K562 (cell line): ENCODE results near the gene GPR149. TPM values are rescaled to one million over a fixed set of nuclear protein-coding genes. Genes with fewer than 3 reads are reported as not detected.
A peak's percentile ranks its signal among the peaks of the same experiment; 100 is the strongest.

Experiments
- ATAC-seq: fragments of 200-7000 bp; cut with Tn5 transposase; 3 replicates; pipeline ENCODE4 v1.9.1; 2020; ENCODE audit warnings: moderate library complexity
- BruUV-seq: library from RNA; stranded (reverse); fragments of 400-500 nt; replicated peaks from 2 replicates; lab custom pipeline; 2021; lab: Mats Ljungman, UMichigan
- CTCF ChIA-PET: fragments of 300-600 bp; formaldehyde crosslinking; extraction: SDS; loops from one replicate; lab custom pipeline; 2021; ENCODE audit warnings: low intra/inter-chr PET ratio; lab: Yijun Ruan, JAX
- POLR2A ChIA-PET: fragments of 300-600, 350-650 bp; sonication (Branson Sonifier 250); formaldehyde crosslinking; extraction: SDS; loops from one replicate; lab custom pipeline; 2021; ENCODE audit warnings: antibody characterized with exemption, inconsistent platforms; lab: Yijun Ruan, JAX
- DNase-seq, 4 experiments: peaks; one replicate each; pipeline versions ENCODE4 v3.0.0 to v3.0.0-alpha.2; 2011 to 2018; ENCODE audit warnings: low spot score in 3 of 4, mixed read lengths in 3 of 4; ENCODE audit errors: extremely low read depth in 1 of 4
- FAIRE-seq: peaks from 2 replicates; lab custom pipeline; 2011; peaks lifted over from hg19 to GRCh38; lab: Jason Lieb, UNC
- H2AFZ ChIP-seq: 2 replicates; pipeline ENCODE4 v1.6.0; 2011; ENCODE audit warnings: low read depth, low read length, control low read depth, inconsistent platforms
- H3K27ac ChIP-seq: fragments of 200-600 bp; 3 replicates; pipeline ENCODE4 v1.8.0; 2011; ENCODE audit warnings: low read depth, mild to moderate bottlenecking, control low read depth, inconsistent platforms, low read length, moderate library complexity, mixed read lengths; ENCODE audit errors: extremely low read depth
- H3K27me3 ChIP-seq, 2 experiments: fragments of 300-600 bp in 1 of 2; 2 replicates in 1 of 2; 3 replicates in 1 of 2; pipeline versions ENCODE4 v1.6.0 to v1.8.0; 2011; ENCODE audit warnings: inconsistent platforms in 2 of 2, low read length in 2 of 2, mild to moderate bottlenecking in 1 of 2, mixed read lengths in 1 of 2, moderate library complexity in 1 of 2; ENCODE audit not compliant: control insufficient read depth in 2 of 2, insufficient read depth in 2 of 2
- H3K36me3 ChIP-seq: fragments of 300-600 bp; 3 replicates; pipeline ENCODE4 v1.8.0; 2011; ENCODE audit warnings: mild to moderate bottlenecking, low read length, inconsistent platforms; ENCODE audit not compliant: control insufficient read depth, insufficient read depth
- H3K4me1 ChIP-seq, 2 experiments: fragments of 200-600 bp in 1 of 2; replicated peaks in 1 of 2; 2 replicates in 1 of 2; 3 replicates in 1 of 2; pipeline versions ENCODE4 v1.5.1 to v1.8.0; 2011; ENCODE audit warnings: inconsistent platforms in 2 of 2, low read length in 2 of 2, mild to moderate bottlenecking in 1 of 2, mixed read lengths in 1 of 2, moderate library complexity in 1 of 2; ENCODE audit not compliant: control insufficient read depth in 2 of 2, insufficient read depth in 2 of 2
- H3K4me2 ChIP-seq: 2 replicates; pipeline ENCODE4 v1.6.1; 2011; ENCODE audit warnings: low read length, control low read depth, inconsistent platforms, mixed read lengths; ENCODE audit not compliant: insufficient read depth
- H3K4me3 ChIP-seq: fragments of 200-600 bp; sonication (generic), shearing (Covaris generic); 2 replicates; pipeline ENCODE4 v1.5.1; 2016; ENCODE audit warnings: control low read depth, inconsistent platforms
- H3K79me2 ChIP-seq: fragments of 200-600 bp; 3 replicates; pipeline ENCODE4 v1.8.0; 2011; ENCODE audit warnings: low read length, inconsistent platforms; ENCODE audit not compliant: control insufficient read depth, insufficient read depth
- H3K9ac ChIP-seq, 2 experiments: 2 replicates each; pipeline versions ENCODE4 v1.6.0 to v1.6.1; 2011; ENCODE audit warnings: low read depth in 2 of 2, low read length in 2 of 2, control low read depth in 1 of 2, inconsistent platforms in 1 of 2, mild to moderate bottlenecking in 1 of 2, mixed read lengths in 1 of 2; ENCODE audit not compliant: insufficient read depth in 1 of 2
- H3K9me1 ChIP-seq: one replicate; pipeline ENCODE4 v1.6.0; 2011; ENCODE audit warnings: inconsistent platforms, mild to moderate bottlenecking, low read length, moderate library complexity; ENCODE audit not compliant: control insufficient read depth, insufficient read depth
- H3K9me3 ChIP-seq: replicated peaks from 2 replicates; pipeline ENCODE4 v1.5.1; 2011; ENCODE audit warnings: low read depth, low read length, inconsistent platforms; ENCODE audit not compliant: control insufficient read depth, insufficient read depth
- H4K20me1 ChIP-seq: replicated peaks from 2 replicates; pipeline ENCODE4 v1.6.1; 2011; ENCODE audit warnings: low read length, inconsistent platforms, mixed read lengths; ENCODE audit not compliant: control insufficient read depth, insufficient read depth
- AFF1 ChIP-seq, 2 experiments: fragments of 450-650 bp; IDR thresholded peaks; 2 replicates each; pipeline ENCODE4 v1.6.1; 2018; ENCODE audit warnings: mild to moderate bottlenecking in 2 of 2, low read depth in 1 of 2; ENCODE audit not compliant: partially characterized antibody in 2 of 2
- BRCA1 ChIP-seq, 2 experiments: fragments of 450-650 bp in 1 of 2; sonication (generic) in 1 of 2; formaldehyde crosslinking in 1 of 2; IDR thresholded peaks; 2 replicates each; pipeline versions ENCODE4 v1.5.0 to v1.6.1; 2017 to 2020; ENCODE audit warnings: mild to moderate bottlenecking in 1 of 2, missing genetic modification reagents in 1 of 2
- IRF2 ChIP-seq: sonication (generic); formaldehyde crosslinking; IDR thresholded peaks from 2 replicates; pipeline ENCODE4 v1.8.1; 2022; ENCODE audit warnings: mild to moderate bottlenecking, missing genetic modification reagents
- RFX1 ChIP-seq: fragments of 450-650 bp; IDR thresholded peaks from 2 replicates; pipeline ENCODE4 v1.6.1; 2016; ENCODE audit warnings: mild to moderate bottlenecking, moderate library complexity
- SMARCA4 ChIP-seq: fragments of 450-650 bp; IDR thresholded peaks from 2 replicates; pipeline ENCODE4 v1.6.1; 2016
- THAP12 ChIP-seq: fragments of 250-450 bp; sonication (Bioruptor Pico); IDR thresholded peaks from 2 replicates; pipeline ENCODE4 v1.9.0; 2021; ENCODE audit warnings: mild to moderate bottlenecking, inconsistent platforms
- ZNF764 ChIP-seq: fragments of 250-450 bp; sonication (Bioruptor Pico); IDR thresholded peaks from 2 replicates; pipeline ENCODE4 v1.4.0; 2020; ENCODE audit warnings: low read depth, mild to moderate bottlenecking, moderate library complexity
- ZNF79 ChIP-seq: fragments of 250-450 bp; sonication (Bioruptor Pico); IDR thresholded peaks from 2 replicates; pipeline ENCODE4 v1.4.0; 2020; ENCODE audit warnings: low read depth, mild to moderate bottlenecking, moderate library complexity
- WGBS: fragments of 100-300 bp; shearing (Covaris generic); methylation state at CpG from one replicate; pipeline ENCODE4 v1.1.6; 2016; ENCODE audit warnings: low coverage, mixed read lengths; ENCODE audit not compliant: insufficient coverage; ENCODE audit errors: missing lambda C conversion rate; 5-methylcytosine and 5-hydroxymethylcytosine counted together
- in situ Hi-C: fragments of 300-500 bp; cut with MboI; formaldehyde crosslinking; loops from 4 replicates; pipeline ENCODE4 v1.15.0; 2018; ENCODE audit warnings: inconsistent platforms, mixed read lengths
- intact Hi-C: fragments of 100-400 bp; cut with micrococcal nuclease; formaldehyde crosslinking; loops from 2 replicates; pipeline ENCODE4 v1.14.2; 2022
- polyA plus RNA-seq, 8 experiments: library from polyadenylated mRNA; depleted of rRNA in 4 of 8; stranded (reverse) in 5 of 8; unstranded in 3 of 8; fragments of >200 nt; fragmentation: Nextera tagmentation in 2 of 8; fragmentation: Illumina TruSeq in 1 of 8; extraction: Ambion mirVana in 2 of 8; extraction: Trizol in 1 of 8; gene quantifications; 2 replicates each; pipeline versions ENCODE4 v1.2.1 to v1.2.3, GENCODE V29; 2011 to 2014; ENCODE audit warnings: inconsistent platforms in 1 of 8, missing spikeins in 1 of 8
- total RNA-seq, 7 experiments: library from RNA; depleted of rRNA in 6 of 7; stranded (reverse); fragments of >200 nt in 6 of 7; fragmentation: Illumina TruSeq in 2 of 7; extraction: Trizol in 2 of 7; gene quantifications; 2 replicates each; pipeline versions ENCODE4 v1.2.1 to v1.2.3, GENCODE V29; 2011 to 2021; ENCODE audit warnings: low replicate concordance in 1 of 7

The GPR149 gene
- total and polyA plus RNA-seq, 9 of the 15 experiments (the other 6 are each of a cell fraction or from before 2014, with no cell fraction given), result not detected

- TF ChIP-seq THAP12 (CRISPR knock-in tag), result no peak
- no peak for TF ChIP-seq SMARCA4
- TF ChIP-seq ZNF764 (CRISPR knock-in tag), result no peak
- TF ChIP-seq ZNF79, result no peak
- no peak for TF ChIP-seq IRF2 (CRISPR knock-in tag)
- no peak for TF ChIP-seq BRCA1 (IDR thresholded peaks at IDR 0.05)
- no peak for TF ChIP-seq BRCA1 (CRISPR knock-in tag; IDR thresholded peaks at IDR 0.05)
Measured at GRCh38 chr3:154307363-154307762, 122.6 kb downstream of the GPR149 start (continued).

- no peak overlapping the region for H3K4me2 ChIP-seq
- in situ Hi-C loops, result loop anchor here (25.0 kb wide), 1 partner anchor 1557 kb away; the partner anchor contains the start of genes GMPS and SLC33A1
- ChIA-PET CTCF (no interaction called here), POLR2A (interaction anchor here (1.0 kb wide), 1 partner anchor 26 kb away, joined by 4 read pairs; no protein-coding TSS in a partner anchor)
- no peak overlapping the region for H2AFZ ChIP-seq
- no peaks in the 10 kb centered on the region for H4K20me1 ChIP-seq
- no peaks in the 10 kb centered on the region for H3K9me1 ChIP-seq
- TF ChIP-seq RFX1 (peak; percentile 14; the same call in 1 of the 2 replicates), AFF1 (IDR thresholded peaks at IDR 0.05; ENCODE audit: low read depth in 1 of 2, partially characterized antibody in 2 of 2) (no peak)
- H3K4me3 ChIP-seq, result no peak overlapping the region
- no peak overlapping the region for H3K27ac ChIP-seq
- FAIRE-seq (no peak), ATAC-seq (no peak), DNase-seq (no peak)
- BruUV-seq, result no TSS peak
- H3K4me1 ChIP-seq, result no peaks in the 10 kb centered on the region
- peaks cover 12% of the 10 kb centered on the region; the same call in 2 of the 3 replicates for H3K79me2 ChIP-seq
- no peaks in the 10 kb centered on the region for H3K9me3 ChIP-seq
- intact Hi-C loops, result no loop called here
- no peak overlapping the region for H3K9ac ChIP-seq
- WGBS, result 97% methylated on average over 3 of the region's 3 CpGs
- no peaks in the 10 kb centered on the region for H3K27me3 ChIP-seq
- peaks cover 97% of the 10 kb centered on the region for H3K36me3 ChIP-seq
Measured at GRCh38 chr3:154304936-154305335, 125.1 kb downstream of the GPR149 start.
